IMR-90 (cell line): ENCODE results near the gene ZNRF4. TPM values are rescaled to one million over a fixed set of nuclear protein-coding genes. Genes with fewer than 3 reads are reported as not detected.

Experiments used
- ATAC-seq: fragments of 200-7000 bp; cut with Tn5 transposase; 2 replicates; pipeline ENCODE4 v1.9.1; 2020; ENCODE audit warnings: low read depth, mild to moderate bottlenecking, moderate library complexity
- BruUV-seq: library from RNA; stranded (reverse); fragments of 400-500 nt; replicated peaks from 2 replicates; lab custom pipeline; 2021; lab: Mats Ljungman, UMichigan
- CTCF ChIA-PET: fragments of 300-600 bp; formaldehyde crosslinking; extraction: SDS; loops from one replicate; lab custom pipeline; 2021; ENCODE audit warnings: antibody characterized with exemption; lab: Yijun Ruan, JAX
- POLR2A ChIA-PET: fragments of 300-600 bp; sonication (Branson Sonifier 250); formaldehyde crosslinking; loops from one replicate; lab custom pipeline; 2022; ENCODE audit warnings: antibody characterized with exemption; ENCODE audit not compliant: unreplicated experiment; lab: Charles Lee
- DNase-seq: peaks from one replicate; pipeline ENCODE4 v3.0.0; 2013
- H2AFZ ChIP-seq: replicated peaks from 2 replicates; pipeline ENCODE3; 2013; ENCODE audit warnings: low read length, mild to moderate bottlenecking; ENCODE audit not compliant: poor library complexity
- H2AK5ac ChIP-seq: 2 replicates; pipeline ENCODE4 v1.6.1; 2013; ENCODE audit warnings: low read depth, low read length, inconsistent platforms
- H2AK9ac ChIP-seq: replicated peaks from 2 replicates; pipeline ENCODE3; 2013; ENCODE audit warnings: mild to moderate bottlenecking, low read depth, low read length, moderate library complexity; ENCODE audit not compliant: poor library complexity
- H2BK120ac ChIP-seq: 2 replicates; pipeline ENCODE4 v1.6.1; 2013; ENCODE audit warnings: low read depth, low read length, inconsistent platforms
- H2BK15ac ChIP-seq: 3 replicates; pipeline ENCODE4 v1.6.1; 2013; ENCODE audit warnings: low read depth, low read length, inconsistent platforms
- H2BK20ac ChIP-seq: 2 replicates; pipeline ENCODE4 v1.6.1; 2013; ENCODE audit warnings: low read depth, mild to moderate bottlenecking, inconsistent platforms, low read length, moderate library complexity
- H2BK5ac ChIP-seq: 2 replicates; pipeline ENCODE4 v1.6.1; 2013; ENCODE audit warnings: mild to moderate bottlenecking, low read depth, low read length, inconsistent platforms; ENCODE audit not compliant: poor library complexity, severe bottlenecking
- H3K14ac ChIP-seq: replicated peaks from 2 replicates; pipeline ENCODE4 v1.6.1; 2013; ENCODE audit warnings: low read depth, low read length, inconsistent platforms
- H3K18ac ChIP-seq: 2 replicates; pipeline ENCODE4 v1.6.1; 2013; ENCODE audit warnings: low read depth, low read length, control low read depth
- H3K23ac ChIP-seq: 2 replicates; pipeline ENCODE4 v1.6.1; 2013; ENCODE audit warnings: low read depth, low read length, inconsistent platforms
- H3K27ac ChIP-seq: 2 replicates; pipeline ENCODE4 v1.5.1; 2013; ENCODE audit warnings: mild to moderate bottlenecking, control low read depth, low read length; ENCODE audit not compliant: insufficient read depth
- H3K27me3 ChIP-seq: 2 replicates; pipeline ENCODE4 v1.6.1; 2013; ENCODE audit warnings: low read length; ENCODE audit not compliant: control insufficient read depth, insufficient read depth
- H3K36me3 ChIP-seq: 2 replicates; pipeline ENCODE4 v1.6.1; 2013; ENCODE audit warnings: low read length, mixed read lengths; ENCODE audit not compliant: control insufficient read depth, insufficient read depth
- H3K4ac ChIP-seq: 2 replicates; pipeline ENCODE4 v1.6.1; 2013; ENCODE audit warnings: low read depth, low read length, inconsistent platforms
- H3K4me1 ChIP-seq: 2 replicates; pipeline ENCODE4 v1.6.1; 2013; ENCODE audit warnings: low read length, mixed read lengths; ENCODE audit not compliant: control insufficient read depth, insufficient read depth
- H3K4me2 ChIP-seq: 2 replicates; pipeline ENCODE4 v1.6.1; 2013; ENCODE audit warnings: low read depth, mild to moderate bottlenecking, control low read depth, low read length, moderate library complexity
- H3K4me3 ChIP-seq: 2 replicates; pipeline ENCODE4 v1.5.1; 2013; ENCODE audit warnings: low read depth, mild to moderate bottlenecking, control low read depth, low read length, moderate library complexity; ENCODE audit not compliant: insufficient read depth
- H3K56ac ChIP-seq: 2 replicates; pipeline ENCODE4 v1.6.1; 2013; ENCODE audit warnings: low read length, inconsistent platforms; ENCODE audit not compliant: insufficient read depth; ENCODE audit errors: extremely low read depth
- H3K79me1 ChIP-seq, 2 experiments: 2 replicates each; pipeline ENCODE4 v1.6.1; 2013; ENCODE audit warnings: low read length in 2 of 2, inconsistent platforms in 1 of 2, low read depth in 1 of 2
- H3K9ac ChIP-seq: 2 replicates; pipeline ENCODE4 v1.6.1; 2013; ENCODE audit warnings: low read depth, low read length, control low read depth
- H3K9me1 ChIP-seq: 2 replicates; pipeline ENCODE4 v1.6.1; 2013; ENCODE audit warnings: low read length, inconsistent platforms; ENCODE audit not compliant: insufficient read depth
- H3K9me3 ChIP-seq: 2 replicates; pipeline ENCODE4 v1.6.1; 2013; ENCODE audit warnings: low read length; ENCODE audit not compliant: control insufficient read depth, insufficient read depth
- H4K20me1 ChIP-seq: 2 replicates; pipeline ENCODE4 v1.6.1; 2013; ENCODE audit warnings: low read length, inconsistent platforms; ENCODE audit not compliant: insufficient read depth
- H4K5ac ChIP-seq: 2 replicates; pipeline ENCODE4 v1.6.1; 2013; ENCODE audit warnings: mild to moderate bottlenecking, low read depth, low read length, control low read depth
- H4K8ac ChIP-seq, 2 experiments: 2 replicates each; pipeline ENCODE4 v1.6.1; 2013; ENCODE audit warnings: low read depth in 2 of 2, low read length in 2 of 2, control low read depth in 1 of 2, inconsistent platforms in 1 of 2
- H4K91ac ChIP-seq: 2 replicates; pipeline ENCODE4 v1.6.1; 2013; ENCODE audit warnings: low read depth, low read length, inconsistent platforms; ENCODE audit not compliant: insufficient read depth
- BHLHE40 ChIP-seq: fragments of 150-350 bp; IDR thresholded peaks from 2 replicates; pipeline ENCODE4 v1.6.1; 2016; ENCODE audit warnings: mild to moderate bottlenecking, low read depth, low read length
- CEBPB ChIP-seq: IDR thresholded peaks from 2 replicates; pipeline ENCODE4 v1.6.1; 2012; ENCODE audit warnings: low read depth, low read length, improper control_type of control experiment
- CHD1 ChIP-seq: IDR thresholded peaks from 2 replicates; pipeline ENCODE4 v1.6.1; 2012; ENCODE audit warnings: low read depth, low read length, improper control_type of control experiment
- MAFK ChIP-seq: IDR thresholded peaks from 2 replicates; pipeline ENCODE4 v1.6.1; 2012; ENCODE audit warnings: low read depth, low read length, improper control_type of control experiment
- MAZ ChIP-seq: IDR thresholded peaks from 2 replicates; pipeline ENCODE4 v1.6.1; 2012; ENCODE audit warnings: low read depth, mild to moderate bottlenecking, low read length, improper control_type of control experiment, moderate library complexity, borderline replicate concordance
- MXI1 ChIP-seq: IDR thresholded peaks from 2 replicates; pipeline ENCODE4 v1.6.1; 2012; ENCODE audit warnings: low read depth, mild to moderate bottlenecking, low read length, moderate library complexity, borderline replicate concordance
- POLR2A ChIP-seq: IDR thresholded peaks from 2 replicates; pipeline ENCODE4 v1.6.1; 2012; ENCODE audit warnings: mild to moderate bottlenecking, low read depth, low read length
- RCOR1 ChIP-seq: IDR thresholded peaks from 2 replicates; pipeline ENCODE4 v1.6.1; 2012; ENCODE audit warnings: mild to moderate bottlenecking, low read length, improper control_type of control experiment; ENCODE audit not compliant: insufficient replicate concordance
- RFX5 ChIP-seq: IDR thresholded peaks from 2 replicates; pipeline ENCODE4 v1.8.0; 2012; ENCODE audit warnings: low read depth, mild to moderate bottlenecking, low read length, moderate library complexity
- SMC3 ChIP-seq: fragments of 150-350 bp; IDR thresholded peaks from 2 replicates; pipeline ENCODE4 v1.6.1; 2016; ENCODE audit warnings: low read depth, mild to moderate bottlenecking, antibody characterized with exemption, low read length, moderate library complexity
- WGBS, 2 experiments: methylation state at CpG; one replicate each; pipeline versions ENCODE4 v1.1.5 to v1.1.7; 2013; ENCODE audit warnings: missing lambda C conversion rate in 2 of 2; ENCODE audit not compliant: insufficient read length in 1 of 2; ENCODE audit errors: extremely low coverage in 2 of 2; 5-methylcytosine and 5-hydroxymethylcytosine counted together
- dilution Hi-C: fragments of 300-500 bp; cut with HindIII; formaldehyde crosslinking; loops from one replicate; pipeline ENCODE4 v1.14.3; 2018; ENCODE audit warnings: low sequenced_read_pairs; ENCODE audit not compliant: unreplicated experiment
- in situ Hi-C: fragments of 300-500 bp; cut with MboI; formaldehyde crosslinking; loops from 3 replicates; pipeline ENCODE4 v1.14.3; 2019; ENCODE audit warnings: low sequenced_read_pairs, inconsistent platforms, mixed read lengths
- intact Hi-C: fragments of 100-400 bp; cut with micrococcal nuclease; formaldehyde crosslinking; loops from 2 replicates; pipeline ENCODE4 v1.10.0; 2022
- polyA plus RNA-seq, 3 experiments: library from polyadenylated mRNA; depleted of rRNA; stranded (reverse); fragments of >200 nt; gene quantifications; 2 replicates each; pipeline ENCODE4 v1.2.3, GENCODE V29; 2012; ENCODE audit warnings: low replicate concordance in 1 of 3
- total RNA-seq: library from RNA; depleted of rRNA; stranded (reverse); fragments of >200 nt; gene quantifications from 2 replicates; pipeline ENCODE4 v1.2.3, GENCODE V29; 2012
- TF ChIP-seq, protein P1 (sequence below): fragments of 150-350 bp; IDR thresholded peaks from 2 replicates; pipeline ENCODE4 v1.6.1; 2017; ENCODE audit warnings: mild to moderate bottlenecking, antibody characterized with exemption, low read length, low read depth
- TF ChIP-seq, protein P2 (sequence below): fragments of 150-350 bp; IDR thresholded peaks from 2 replicates; pipeline ENCODE4 v1.6.1; 2016; ENCODE audit warnings: low read depth, mild to moderate bottlenecking, low read length, moderate library complexity, borderline replicate concordance

Gene ZNRF4
- total and polyA plus RNA-seq, 2 of the 4 experiments (the other 2 are of a cell fraction): not detected

DNA sequence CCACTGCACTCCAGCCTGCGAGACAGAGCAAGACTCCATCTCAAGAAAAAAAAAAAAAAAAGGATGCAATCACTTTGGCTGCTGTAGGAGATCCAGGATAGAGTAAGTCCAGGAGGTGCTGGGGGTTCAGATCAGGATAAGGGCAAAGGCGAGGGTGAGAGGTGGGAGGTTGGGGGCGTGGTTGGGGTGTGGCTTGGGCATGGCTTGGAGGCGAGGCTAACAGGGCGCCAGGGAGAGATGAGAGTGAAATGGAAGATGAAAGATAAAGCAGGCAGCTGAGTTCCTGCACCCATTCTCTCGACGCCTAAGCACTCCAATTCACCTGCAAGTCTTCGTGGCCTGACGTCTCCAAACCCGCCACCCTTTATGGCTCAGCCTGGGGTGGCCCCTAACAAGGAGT lies 25.0 kb upstream of the ZNRF4 start:
- Histone ChIP-seq H3K18ac (no peak overlapping the region), H3K4me2 (no peak overlapping the region), H3K4me1 (peaks cover 2% of the 10 kb centered on the region; the same call in 1 of the 2 replicates), H2AFZ (no peak overlapping the region), H3K56ac (no peak overlapping the region), H3K14ac (no peak overlapping the region), H3K4me3 (no peak overlapping the region), H2AK9ac (no peak overlapping the region), H4K20me1 (peaks cover 2% of the 10 kb centered on the region), H2AK5ac (no peak overlapping the region), H3K9me3 (no peaks in the 10 kb centered on the region), H3K79me1 (no peaks in the 10 kb centered on the region), H3K27ac (no peak overlapping the region), H3K4ac (no peak overlapping the region), H2BK120ac (no peak overlapping the region), H3K36me3 (no peaks in the 10 kb centered on the region), H2BK5ac (no peak overlapping the region), H2BK15ac (no peak overlapping the region), H4K8ac (no peak overlapping the region), H4K91ac (no peak overlapping the region), H2BK20ac (no peak overlapping the region), H3K27me3 (peaks cover 8% of the 10 kb centered on the region; the same call in 1 of the 2 replicates), H3K23ac (no peak overlapping the region), H3K9me1 (no peaks in the 10 kb centered on the region; the same call in 1 of the 2 replicates), H4K5ac (no peak overlapping the region), H3K9ac (no peak overlapping the region)
- POLR2A ChIA-PET: no interaction called here
- no TSS peak for BruUV-seq
- 38% methylated on average over 2 of the region's 10 CpGs; no CpG with 5 or more reads in 1 of the 2 experiments for WGBS, 2 experiments
- in situ Hi-C loops: no loop called here
- ATAC-seq (no peak), DNase-seq (no peak)
- CTCF ChIA-PET: no interaction called here
- intact Hi-C loops: no loop called here
- TF ChIP-seq, protein P1, sequence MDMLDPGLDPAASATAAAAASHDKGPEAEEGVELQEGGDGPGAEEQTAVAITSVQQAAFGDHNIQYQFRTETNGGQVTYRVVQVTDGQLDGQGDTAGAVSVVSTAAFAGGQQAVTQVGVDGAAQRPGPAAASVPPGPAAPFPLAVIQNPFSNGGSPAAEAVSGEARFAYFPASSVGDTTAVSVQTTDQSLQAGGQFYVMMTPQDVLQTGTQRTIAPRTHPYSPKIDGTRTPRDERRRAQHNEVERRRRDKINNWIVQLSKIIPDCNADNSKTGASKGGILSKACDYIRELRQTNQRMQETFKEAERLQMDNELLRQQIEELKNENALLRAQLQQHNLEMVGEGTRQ: no peak
- TF ChIP-seq CEBPB (no peak), SMC3 (no peak), RFX5 (no peak), MAZ (no peak), RCOR1 (no peak), MXI1 (no peak), MAFK (no peak), BHLHE40 (no peak), CHD1 (no peak), POLR2A (no peak)
- TF ChIP-seq, protein P2, sequence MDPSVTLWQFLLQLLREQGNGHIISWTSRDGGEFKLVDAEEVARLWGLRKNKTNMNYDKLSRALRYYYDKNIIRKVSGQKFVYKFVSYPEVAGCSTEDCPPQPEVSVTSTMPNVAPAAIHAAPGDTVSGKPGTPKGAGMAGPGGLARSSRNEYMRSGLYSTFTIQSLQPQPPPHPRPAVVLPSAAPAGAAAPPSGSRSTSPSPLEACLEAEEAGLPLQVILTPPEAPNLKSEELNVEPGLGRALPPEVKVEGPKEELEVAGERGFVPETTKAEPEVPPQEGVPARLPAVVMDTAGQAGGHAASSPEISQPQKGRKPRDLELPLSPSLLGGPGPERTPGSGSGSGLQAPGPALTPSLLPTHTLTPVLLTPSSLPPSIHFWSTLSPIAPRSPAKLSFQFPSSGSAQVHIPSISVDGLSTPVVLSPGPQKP: no peak
- dilution Hi-C loops: no loop called here
